NCI-H2196 (cell line): ENCODE data around the gene CDH12.

Experiments
- DNase-seq: peaks from one replicate; lab custom pipeline; 2025; ENCODE audit not compliant: unreplicated experiment; lab: John Stamatoyannopoulos, UW

The CDH12 gene

GRCh38 chr5:21783074-21783679 lies 1070.0 kb downstream of the CDH12 start:
- no peak for DNase-seq

GRCh38 chr5:21776466-21776865 lies 1076.7 kb downstream of the CDH12 start:
- DNase-seq = no peak

GRCh38 chr5:21774801-21775200 lies 1078.3 kb downstream of the CDH12 start:
- no peak for DNase-seq

GRCh38 chr5:21774281-21774680 lies 1078.9 kb downstream of the CDH12 start:
- no peak for DNase-seq

GRCh38 chr5:21773456-21773855 lies 1079.7 kb downstream of the CDH12 start:
- no peak for DNase-seq

GRCh38 chr5:21765406-21765805 lies 1087.7 kb downstream of the CDH12 start:
- no peak for DNase-seq

- DNase-seq = no peak
Observed at GRCh38 chr5:21739096-21739495, 1114.0 kb downstream of the CDH12 start.

- no peak for DNase-seq
Observed at GRCh38 chr5:21723500-21723899, 1129.6 kb downstream of the CDH12 start.

- DNase-seq = no peak
Observed at GRCh38 chr5:21711866-21712758, 1141.0 kb downstream of the CDH12 start.

- no peak for DNase-seq
Observed at GRCh38 chr5:21709770-21710169, 1143.4 kb downstream of the CDH12 start.

GRCh38 chr5:21704974-21705668 lies 1148.0 kb downstream of the CDH12 start:
- DNase-seq = no peak

- no peak for DNase-seq
Observed at GRCh38 chr5:21701317-21701716, 1151.8 kb downstream of the CDH12 start.
